OCI-LY7 (cell line): ENCODE results near the gene DDX27. TPM values are rescaled to one million over a fixed set of nuclear protein-coding genes. Genes with fewer than 3 reads are reported as not detected.
A peak's percentile ranks its signal among the peaks of the same experiment; 100 is the strongest.

Source experiments
- BruUV-seq: library from RNA; stranded (reverse); fragments of 400-500 nt; replicated peaks from 2 replicates; lab custom pipeline; 2021; lab: Mats Ljungman, UMichigan
- CTCF ChIA-PET: fragments of 300-600 bp; sonication (Branson Sonifier 250); formaldehyde crosslinking; loops from one replicate; lab custom pipeline; 2022; ENCODE audit warnings: antibody characterized with exemption; ENCODE audit not compliant: unreplicated experiment; lab: Charles Lee
- POLR2A ChIA-PET: fragments of 300-600 bp; sonication (Branson Sonifier 250); formaldehyde crosslinking; loops from one replicate; lab custom pipeline; 2022; ENCODE audit warnings: antibody characterized with exemption; lab: Charles Lee
- DNase-seq: peaks from one replicate; pipeline ENCODE4 v3.0.0-alpha.2; 2015; ENCODE audit warnings: low spot score
- H2AFZ ChIP-seq: fragments of 200-600 bp; sonication (generic), shearing (Covaris generic); 2 replicates; pipeline ENCODE4 v1.6.1; 2014; ENCODE audit warnings: mild to moderate bottlenecking, antibody characterized with exemption, low read length, moderate library complexity
- H3K27ac ChIP-seq: fragments of 200-600 bp; sonication (generic); 2 replicates; pipeline ENCODE4 v1.5.1; 2014; ENCODE audit warnings: mixed run types, low read depth, mild to moderate bottlenecking, moderate library complexity, low read length, inconsistent platforms; ENCODE audit not compliant: poor library complexity, severe bottlenecking
- H3K36me3 ChIP-seq: fragments of 200-600 bp; sonication (generic); 2 replicates; pipeline ENCODE4 v1.6.1; 2014; ENCODE audit warnings: mild to moderate bottlenecking, antibody characterized with exemption, low read length, moderate library complexity, mixed read lengths; ENCODE audit not compliant: insufficient read depth
- H3K4me1 ChIP-seq: fragments of 200-600 bp; sonication (generic); 2 replicates; pipeline ENCODE4 v1.5.1; 2014; ENCODE audit warnings: mild to moderate bottlenecking, low read length; ENCODE audit not compliant: insufficient read depth, poor library complexity, severe bottlenecking
- H3K4me2 ChIP-seq: fragments of 200-600 bp; sonication (generic); 2 replicates; pipeline ENCODE4 v1.6.1; 2014; ENCODE audit warnings: mild to moderate bottlenecking, low read length
- H3K4me3 ChIP-seq: fragments of 200-600 bp; sonication (generic); 2 replicates; pipeline ENCODE4 v1.5.1; 2014; ENCODE audit warnings: mild to moderate bottlenecking, low read depth, low read length; ENCODE audit not compliant: poor library complexity, severe bottlenecking
- H3K79me2 ChIP-seq: fragments of 200-600 bp; sonication (generic); 2 replicates; pipeline ENCODE4 v1.6.1; 2016; ENCODE audit warnings: low read depth, mild to moderate bottlenecking, low read length, moderate library complexity, mixed read lengths; ENCODE audit not compliant: insufficient read depth
- H3K9me2 ChIP-seq: fragments of 200-600 bp; sonication (generic); 2 replicates; pipeline ENCODE4 v1.6.1; 2016; ENCODE audit warnings: mild to moderate bottlenecking, low read length, mixed read lengths; ENCODE audit not compliant: insufficient read depth
- H3K9me3 ChIP-seq: fragments of 200-600 bp; sonication (generic); 2 replicates; pipeline ENCODE4 v1.6.1; 2014; ENCODE audit warnings: mild to moderate bottlenecking, mixed run types, low read length, mixed read lengths
- H4K20me1 ChIP-seq: fragments of 200-600 bp; sonication (generic); 2 replicates; pipeline ENCODE4 v1.6.1; 2014; ENCODE audit warnings: mild to moderate bottlenecking, antibody characterized with exemption, low read length, moderate library complexity, mixed read lengths; ENCODE audit not compliant: insufficient read depth
- CTCF ChIP-seq: fragments of 200-600 bp; sonication (generic); conservative IDR thresholded peaks from 2 replicates; pipeline ENCODE4 v1.5.1; 2014; ENCODE audit warnings: mild to moderate bottlenecking, antibody characterized with exemption, low read length, moderate library complexity, mixed read lengths
- EZH2phosphoT487 ChIP-seq: fragments of 200-600 bp; sonication (generic); IDR thresholded peaks from 2 replicates; pipeline ENCODE4 v1.6.1; 2018; ENCODE audit warnings: low read depth, borderline replicate concordance, mild to moderate bottlenecking, mixed run types, antibody characterized with exemption, low read length, moderate library complexity, mixed read lengths
- intact Hi-C: fragments of 100-400 bp; cut with micrococcal nuclease; formaldehyde crosslinking; loops from one replicate; pipeline ENCODE4 v1.10.0; 2022; ENCODE audit not compliant: unreplicated experiment
- total RNA-seq, 2 experiments: library from RNA; depleted of rRNA in 1 of 2; stranded (reverse); fragments of >200 nt in 1 of 2; shearing (Covaris generic) in 1 of 2; gene quantifications; 2 replicates each; pipeline ENCODE4 v1.2.3, GENCODE V29; 2014 to 2022

Gene DDX27
- total RNA-seq, 2 experiments from 2014 or later, result 53.9 to 57.0 TPM

- Histone ChIP-seq H4K20me1 (peaks cover 38% of the 10 kb centered on the region), H3K4me1 (peaks cover 30% of the 10 kb centered on the region), H3K4me2 (peak overlapping the region; percentile 97), H3K36me3 (peaks cover 26% of the 10 kb centered on the region; the same call in 1 of the 2 replicates), H2AFZ (no peak overlapping the region), H3K27ac (peak overlapping the region; percentile 47), H3K9me3 (no peaks in the 10 kb centered on the region), H3K4me3 (peak overlapping the region; percentile 75), H3K9me2 (no peaks in the 10 kb centered on the region), H3K79me2 (peaks cover 57% of the 10 kb centered on the region)
- BruUV-seq, result TSS peak; percentile 55
- peak; percentile 64 for DNase-seq
- ChIA-PET POLR2A (no interaction called here), CTCF (interaction anchor here (0.5 kb wide), 1 partner anchor 40 kb away, joined by 3 read pairs; no protein-coding TSS in a partner anchor)
- no peak for TF ChIP-seq EZH2phosphoT487
- no peak for TF ChIP-seq CTCF
- intact Hi-C loops, result no loop called here
Measured at GRCh38 chr20:49186535-49187329, 32.5 kb upstream of the DDX27 start.

GRCh38 chr20:49187330-49187850 is 31.8 kb upstream of the DDX27 start:
- Histone ChIP-seq H3K9me3 (no peaks in the 10 kb centered on the region), H3K27ac (peak overlapping the region; percentile 47), H3K4me1 (peaks cover 30% of the 10 kb centered on the region), H3K9me2 (no peaks in the 10 kb centered on the region), H4K20me1 (peaks cover 32% of the 10 kb centered on the region), H3K36me3 (peaks cover 26% of the 10 kb centered on the region; the same call in 1 of the 2 replicates), H2AFZ (no peak overlapping the region), H3K4me2 (peak overlapping the region; percentile 97), H3K79me2 (peaks cover 51% of the 10 kb centered on the region), H3K4me3 (peak overlapping the region; percentile 75)
- ChIA-PET POLR2A (interaction anchor here (0.7 to 1.2 kb wide), 2 partner anchors 20 to 383 kb away, joined by 4 read pairs; no protein-coding TSS in a partner anchor), CTCF (interaction anchor here (0.5 kb wide), 1 partner anchor 41 kb away, joined by 3 read pairs; no protein-coding TSS in a partner anchor)
- intact Hi-C loops, result no loop called here
- DNase-seq, result peak; percentile 52
- TF ChIP-seq CTCF (no peak), EZH2phosphoT487 (no peak)
- no TSS peak for BruUV-seq
